Muscle of back (tissue), 11 donors: ENCODE measurements around the gene MYO16. TPM values are rescaled to one million over a fixed set of nuclear protein-coding genes. Genes with fewer than 3 reads are reported as not detected.
A peak's percentile ranks its signal among the peaks of the same experiment; 100 is the strongest.
"Not testable (repeated sequence)": the region's sequence is repeated elsewhere in the genome, so short reads cannot be mapped to it uniquely, and the experiment has no call there.

ENCODE experiments used
- DNase-seq, 3 donors: peaks; one replicate each; pipeline versions ENCODE4 v3.0.0 to v3.0.0-alpha.2; 2013
- polyA plus RNA-seq, 10 donors: library from polyadenylated mRNA; unstranded; fragments of 120-200 nt; gene quantifications; one replicate each; pipeline ENCODE4 v1.2.1, GENCODE V29; 2013; ENCODE audit not compliant: insufficient read length in 10 of 10

The MYO16 gene
- polyA plus RNA-seq, 10 donors, result 9.0 to 25.7 (median 15.6) TPM

DNA sequence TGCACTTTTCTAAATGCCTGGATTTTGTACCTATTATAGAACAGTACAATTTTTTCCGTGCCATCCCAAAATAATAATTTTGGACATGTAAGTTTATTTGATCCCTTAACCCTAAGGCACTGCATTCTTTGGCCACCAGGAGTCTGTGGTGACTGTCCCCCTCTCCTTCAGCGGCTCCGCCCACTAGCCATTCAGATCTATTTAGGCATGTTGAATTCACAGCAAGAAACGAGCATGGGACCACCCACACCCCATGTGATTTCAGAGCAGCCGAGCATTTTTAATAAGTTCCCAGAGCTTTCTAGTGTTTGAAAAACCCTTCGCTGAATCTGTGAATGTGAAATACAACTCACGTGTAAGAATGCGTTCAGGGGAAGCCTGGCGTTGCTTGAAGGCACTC, 567.5 kb downstream of the MYO16 start:
- no peak for DNase-seq

DNA sequence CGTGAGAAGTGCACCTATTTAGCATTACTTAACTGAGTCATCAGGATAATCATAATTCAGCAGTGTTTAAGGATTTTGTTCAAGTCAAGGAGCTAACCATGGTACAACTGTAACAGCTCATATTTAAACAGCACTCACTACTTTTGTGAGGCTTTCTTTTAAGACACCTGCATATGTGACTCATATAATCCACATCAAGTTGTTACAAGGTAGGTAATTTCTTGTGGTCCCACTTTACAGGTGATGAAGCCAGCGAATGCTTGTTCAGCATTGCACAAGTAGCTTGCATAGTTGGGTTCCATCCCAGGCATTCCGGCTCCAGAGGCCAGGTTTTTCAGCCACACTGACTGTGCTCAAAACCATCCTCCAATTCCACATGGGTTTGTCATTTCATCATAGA, 569.2 kb downstream of the MYO16 start:
- DNase-seq, result no peak

GRCh38 chr13:109199280-109199679, 569.9 kb downstream of the MYO16 start:
- DNase-seq, result no peak

DNA sequence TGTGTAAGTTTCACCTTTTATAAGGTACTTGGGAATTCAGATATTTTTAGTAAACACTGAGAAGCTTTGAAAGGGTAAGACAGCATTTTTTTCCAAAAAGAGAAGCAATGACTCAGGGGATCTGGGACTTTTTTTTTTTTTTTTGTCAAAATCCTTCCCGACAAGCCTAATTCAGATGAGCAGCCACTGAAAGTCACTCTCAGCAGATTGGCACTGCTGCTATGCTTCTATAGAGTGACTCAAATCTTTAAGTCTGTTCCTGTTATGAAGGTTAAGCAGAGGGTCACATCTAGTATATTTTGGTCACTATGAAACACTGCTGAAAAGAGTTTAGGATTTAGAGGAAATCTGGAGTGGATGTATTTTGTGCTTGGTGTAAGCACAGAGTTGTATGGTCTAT, 571.1 kb downstream of the MYO16 start:
- DNase-seq, result no peak

- peak in 1 of 3 donors; percentile 8 for DNase-seq
Observed at GRCh38 chr13:109203587-109203986, 574.2 kb downstream of the MYO16 start.

DNA sequence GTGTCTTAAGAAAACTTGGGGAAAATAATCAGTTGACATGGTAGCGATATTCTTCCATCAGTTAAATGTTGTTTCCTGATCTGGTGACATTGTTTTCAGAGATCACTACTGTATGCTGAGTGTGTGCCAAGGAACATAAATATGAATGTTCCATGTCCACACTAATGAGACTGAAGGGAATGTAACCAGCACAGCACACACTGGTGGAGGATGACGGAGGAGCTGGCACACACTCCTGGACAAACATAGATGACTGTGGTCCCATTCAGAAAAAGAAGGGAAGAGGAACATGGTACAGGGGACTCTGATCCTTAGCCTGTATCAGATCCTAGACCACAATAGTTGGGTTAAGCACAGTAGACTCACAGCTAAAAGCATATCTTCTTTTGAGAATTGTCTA, 574.8 kb downstream of the MYO16 start:
- DNase-seq, result peak in 1 of 3 donors; percentile 26

GRCh38 chr13:109204657-109205056, 575.2 kb downstream of the MYO16 start:
- DNase-seq, result no peak

DNA sequence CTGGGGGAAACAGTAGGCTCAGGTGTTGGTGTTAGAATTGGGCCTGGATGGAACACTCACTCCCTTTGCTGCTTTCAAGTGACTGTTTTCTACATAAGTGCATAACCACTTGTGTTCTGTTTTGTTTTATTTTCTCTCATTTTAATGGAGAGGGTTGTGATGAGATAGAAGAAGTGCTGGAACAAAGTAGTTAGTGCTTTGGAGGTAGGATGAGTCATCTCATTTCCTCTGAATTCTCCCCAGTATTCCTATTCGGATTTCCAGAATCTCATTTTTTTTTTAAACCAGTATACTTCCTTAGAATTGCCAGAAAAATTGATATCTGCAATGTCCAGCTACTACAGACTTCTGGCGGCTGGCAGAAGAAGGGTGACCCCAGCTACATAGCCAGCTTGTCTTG, 575.9 kb downstream of the MYO16 start:
- DNase-seq, result no peak

GRCh38 chr13:109206616-109207015, 577.2 kb downstream of the MYO16 start:
- no peak for DNase-seq

- DNase-seq, result no peak
Observed at GRCh38 chr13:109207622-109208021, 578.2 kb downstream of the MYO16 start.

- DNase-seq, result no peak
Observed at GRCh38 chr13:109208522-109208921, 579.1 kb downstream of the MYO16 start.

DNA sequence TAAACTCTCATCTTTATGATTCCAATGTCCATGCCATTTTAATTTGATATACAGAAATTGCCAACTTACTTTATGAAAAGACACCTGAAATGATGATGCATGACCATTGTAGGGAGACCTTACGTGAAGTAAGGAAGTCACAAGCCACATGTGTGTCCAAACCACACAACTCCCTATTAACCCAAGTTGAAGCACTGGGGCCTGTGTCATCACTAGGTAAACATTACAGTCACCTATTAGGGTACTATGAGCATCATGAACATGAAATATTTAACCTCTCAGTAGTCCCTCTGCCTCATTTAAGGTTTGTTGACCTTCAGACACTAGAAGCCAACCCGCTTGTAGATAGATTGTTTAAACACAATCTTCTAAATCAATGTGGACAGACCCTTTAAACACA, 580.1 kb downstream of the MYO16 start:
- DNase-seq, result no peak

- no peak for DNase-seq
Observed at GRCh38 chr13:109211616-109212015, 582.2 kb downstream of the MYO16 start.

DNA sequence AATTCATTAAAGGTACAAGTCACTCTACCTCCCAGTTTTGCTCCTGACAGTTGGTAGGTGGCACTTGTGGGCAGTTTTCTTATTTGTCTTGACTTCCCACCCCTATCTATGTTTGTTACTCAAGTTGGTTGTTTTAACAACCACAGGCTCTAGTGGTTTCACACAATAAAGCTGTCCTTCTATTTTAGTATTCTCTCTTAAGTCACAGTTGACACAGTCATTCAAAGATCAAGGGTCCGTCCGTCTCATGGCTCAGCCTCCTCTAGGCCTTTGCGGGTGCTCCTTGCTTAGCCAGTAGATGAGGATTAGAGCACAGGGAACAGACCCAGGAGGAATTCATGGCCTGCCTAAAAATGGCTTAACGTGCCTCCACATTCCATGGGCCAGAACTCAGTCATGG, 583.2 kb downstream of the MYO16 start:
- DNase-seq, result no peak

DNA sequence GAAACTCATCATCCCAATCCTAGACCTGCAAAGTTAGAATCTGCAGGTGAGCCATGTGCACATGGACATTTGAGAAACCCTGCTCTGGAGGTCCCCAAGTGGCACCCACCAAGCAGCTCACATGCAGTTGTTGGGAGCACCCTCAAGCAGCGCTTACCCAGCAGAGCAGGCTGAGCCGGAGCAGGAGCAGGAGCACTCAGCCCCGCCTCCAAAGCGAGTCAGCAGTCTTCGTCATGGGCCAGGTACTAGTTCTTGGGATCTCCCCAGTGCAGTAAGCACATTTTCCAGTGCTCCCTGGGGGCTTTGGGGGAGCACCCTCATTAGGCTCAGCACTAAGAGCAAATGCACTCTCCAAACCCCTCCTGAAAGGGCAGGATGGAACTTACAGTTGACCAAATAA, 584.3 kb downstream of the MYO16 start:
- no peak for DNase-seq

DNA sequence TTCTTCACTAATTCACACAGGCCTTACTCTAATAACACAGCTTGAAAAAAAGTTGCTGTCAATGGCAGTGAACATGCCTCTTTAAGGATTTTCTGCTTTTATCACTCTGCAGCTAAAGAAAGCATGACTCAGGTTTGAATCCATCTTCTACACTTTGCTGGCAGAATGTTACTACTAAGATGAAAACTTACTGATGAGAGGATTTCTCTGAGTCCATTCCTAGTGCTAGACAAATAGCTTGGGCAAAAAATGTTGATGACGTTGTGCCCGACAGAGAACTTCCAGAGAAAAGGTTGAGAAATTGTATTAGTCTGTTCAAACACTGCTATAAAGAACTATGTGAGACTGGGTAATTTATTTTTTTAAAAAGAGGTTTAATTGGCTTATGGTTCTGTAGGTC, 585.0 kb downstream of the MYO16 start:
- no peak for DNase-seq

- DNase-seq, result no peak
Observed at GRCh38 chr13:109215377-109215776, 586.0 kb downstream of the MYO16 start.

DNA sequence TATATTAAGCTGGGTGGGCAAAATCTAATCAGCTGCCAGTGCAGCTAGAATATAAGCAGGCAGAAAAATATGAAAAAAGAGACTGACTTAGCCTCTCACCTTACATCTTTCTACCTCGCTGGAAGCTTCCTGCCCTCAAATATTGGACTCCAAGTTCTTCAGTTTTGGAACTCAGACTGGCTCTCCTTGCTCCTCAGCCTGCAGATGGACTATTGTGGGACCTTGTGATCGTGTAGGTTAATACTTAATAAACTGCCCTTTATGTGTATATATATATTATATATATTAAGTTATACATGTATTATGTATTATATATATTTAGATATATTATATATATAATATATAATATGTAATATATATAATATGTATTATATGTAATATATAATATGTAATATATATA, 588.1 kb downstream of the MYO16 start:
- DNase-seq, result not testable (repeated sequence)

DNA sequence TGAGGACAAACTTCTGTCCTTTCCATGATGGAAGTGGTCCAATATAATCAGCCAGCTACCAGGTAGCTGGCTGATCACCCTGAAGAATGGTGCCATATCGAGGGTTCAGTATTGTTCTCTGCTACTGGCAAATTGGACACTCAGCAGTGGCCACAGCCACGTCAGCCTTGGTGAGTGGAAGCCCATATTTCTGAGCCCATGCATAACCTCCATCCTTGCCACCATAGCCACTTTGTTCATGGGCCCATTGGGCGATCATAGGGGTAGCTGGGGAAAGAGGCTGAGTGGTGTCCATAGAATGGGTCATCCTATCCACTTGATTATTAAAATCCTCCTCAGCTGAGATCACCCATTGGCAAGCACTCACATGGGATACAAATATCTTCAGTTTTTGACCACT, 591.2 kb downstream of the MYO16 start:
- no peak for DNase-seq

GRCh38 chr13:109224033-109224432, 594.6 kb downstream of the MYO16 start:
- no peak for DNase-seq

GRCh38 chr13:109226631-109227030, 597.2 kb downstream of the MYO16 start:
- no peak for DNase-seq

- no peak for DNase-seq
Observed at GRCh38 chr13:109227344-109227940, 598.0 kb downstream of the MYO16 start.

GRCh38 chr13:109228211-109228610, 598.8 kb downstream of the MYO16 start:
- no peak for DNase-seq

GRCh38 chr13:109231888-109232287, 602.5 kb downstream of the MYO16 start:
- DNase-seq, result peak in 1 of 3 donors; percentile 28

DNA sequence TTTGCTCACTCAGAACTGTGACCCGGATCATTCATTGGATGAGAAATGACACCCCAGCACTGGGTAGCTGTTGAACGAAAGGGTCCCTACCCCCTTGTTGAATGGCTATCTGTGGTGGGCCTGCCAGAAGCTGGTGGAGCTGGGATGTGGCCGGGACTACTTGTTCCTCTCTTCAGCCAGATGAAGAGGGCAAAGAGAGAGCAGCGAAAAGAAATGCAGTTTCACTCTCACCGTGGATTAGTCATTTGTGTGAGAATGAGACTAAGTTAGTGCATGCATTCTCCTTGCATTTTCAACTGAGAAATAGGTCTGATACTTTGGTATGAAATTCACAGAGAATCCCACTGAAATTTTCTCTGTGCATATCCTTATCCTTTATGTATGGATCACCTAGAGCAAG, 603.9 kb downstream of the MYO16 start:
- no peak for DNase-seq
